ENCODE results near the gene FGF22.
"Not testable (repeated sequence)": the region's sequence is repeated elsewhere in the genome, so short reads cannot be mapped to it uniquely, and the experiment has no call there.

FGF22 gene

DNA sequence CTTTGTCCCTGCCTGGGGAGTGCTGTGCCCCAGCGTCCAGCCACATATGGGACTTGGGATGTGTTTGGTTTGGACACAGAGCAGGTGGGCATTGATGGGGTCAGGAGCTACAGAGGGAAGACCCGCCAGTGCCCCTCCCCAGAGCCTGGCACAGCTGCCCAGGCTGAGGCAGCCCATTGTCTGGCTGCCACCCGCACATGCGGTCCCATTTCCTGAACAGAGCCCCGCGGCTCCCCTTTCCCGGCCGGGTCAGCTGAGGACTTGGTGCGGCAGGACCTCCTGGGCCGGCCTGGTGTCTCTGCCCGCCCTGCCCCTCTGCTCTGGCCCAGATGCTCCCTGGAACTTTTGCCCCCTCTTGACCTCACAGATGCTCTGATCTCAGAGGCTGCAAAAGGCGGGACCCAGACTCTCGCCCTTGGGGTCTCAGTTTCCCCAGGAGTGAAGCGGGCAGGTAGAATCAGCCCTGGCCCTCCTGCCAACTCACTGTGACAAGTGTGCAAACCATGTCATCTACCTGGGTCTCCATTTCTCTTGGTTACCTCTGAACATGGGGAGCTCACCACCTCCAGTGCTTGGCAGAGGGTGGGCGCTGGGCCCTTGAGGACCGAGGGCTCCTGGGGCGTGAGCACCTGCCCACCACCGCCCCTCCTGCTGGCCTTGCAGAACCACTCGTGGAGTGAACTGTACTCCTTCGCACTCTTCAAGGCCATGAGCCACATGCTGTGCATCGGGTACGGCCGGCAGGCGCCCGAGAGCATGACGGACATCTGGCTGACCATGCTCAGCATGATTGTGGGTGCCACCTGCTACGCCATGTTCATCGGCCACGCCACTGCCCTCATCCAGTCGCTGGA lies 32.2 kb upstream of the FGF22 start:
- DNase-seq = no peak

GRCh38 chr19:608155-609003 lies 31.3 kb upstream of the FGF22 start:
- DNase-seq = no peak

GRCh38 chr19:609004-609346 lies 30.7 kb upstream of the FGF22 start:
- peak; percentile 59 for DNase-seq

- DNase-seq = no peak
These were observed 29.4 kb upstream of the FGF22 start for GRCh38 chr19:610071-610800.

GRCh38 chr19:610801-611480 lies 28.7 kb upstream of the FGF22 start:
- DNase-seq = no peak

- no peak for DNase-seq
These were observed 28.2 kb upstream of the FGF22 start for GRCh38 chr19:611481-611868.

DNA sequence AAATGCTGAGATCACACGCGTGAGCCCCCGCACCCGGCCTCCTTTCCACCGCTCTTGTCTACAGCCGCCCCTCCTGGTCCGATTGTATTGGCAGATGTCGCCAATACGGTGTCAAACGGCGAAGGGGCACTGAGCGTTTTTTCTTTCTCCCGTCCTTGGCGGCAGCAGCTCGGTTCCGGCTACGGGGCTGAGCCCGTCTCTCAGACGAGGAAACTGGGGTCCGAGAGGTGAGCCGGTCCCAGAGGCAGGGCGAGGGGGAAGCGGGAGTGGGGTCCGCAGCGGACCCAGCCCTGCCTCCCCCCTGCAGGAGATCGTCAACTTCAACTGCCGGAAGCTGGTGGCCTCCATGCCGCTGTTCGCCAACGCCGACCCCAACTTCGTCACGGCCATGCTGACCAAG lies 26.7 kb upstream of the FGF22 start:
- DNase-seq = no peak

- no peak for DNase-seq
These were observed 25.7 kb upstream of the FGF22 start for GRCh38 chr19:613732-614567.

- DNase-seq = peak; percentile 79
These were observed 24.1 kb upstream of the FGF22 start for GRCh38 chr19:615619-616018.

DNA sequence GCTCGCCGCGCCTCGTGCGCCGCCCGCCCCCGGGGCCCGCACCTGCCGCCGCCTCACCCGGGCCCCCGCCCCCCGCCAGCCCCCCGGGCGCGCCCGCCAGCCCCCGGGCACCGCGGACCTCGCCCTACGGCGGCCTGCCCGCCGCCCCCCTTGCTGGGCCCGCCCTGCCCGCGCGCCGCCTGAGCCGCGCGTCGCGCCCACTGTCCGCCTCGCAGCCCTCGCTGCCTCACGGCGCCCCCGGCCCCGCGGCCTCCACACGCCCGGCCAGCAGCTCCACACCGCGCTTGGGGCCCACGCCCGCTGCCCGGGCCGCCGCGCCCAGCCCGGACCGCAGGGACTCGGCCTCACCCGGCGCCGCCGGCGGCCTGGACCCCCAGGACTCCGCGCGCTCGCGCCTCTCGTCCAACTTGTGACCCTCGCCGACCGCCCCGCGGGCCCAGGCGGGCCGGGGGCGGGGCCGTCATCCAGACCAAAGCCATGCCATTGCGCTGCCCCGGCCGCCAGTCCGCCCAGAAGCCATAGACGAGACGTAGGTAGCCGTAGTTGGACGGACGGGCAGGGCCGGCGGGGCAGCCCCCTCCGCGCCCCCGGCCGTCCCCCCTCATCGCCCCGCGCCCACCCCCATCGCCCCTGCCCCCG lies 23.5 kb upstream of the FGF22 start:
- no peak for DNase-seq

GRCh38 chr19:616747-617526 lies 22.7 kb upstream of the FGF22 start:
- no peak for DNase-seq

GRCh38 chr19:617551-618246 lies 22.0 kb upstream of the FGF22 start:
- no peak for DNase-seq

DNA sequence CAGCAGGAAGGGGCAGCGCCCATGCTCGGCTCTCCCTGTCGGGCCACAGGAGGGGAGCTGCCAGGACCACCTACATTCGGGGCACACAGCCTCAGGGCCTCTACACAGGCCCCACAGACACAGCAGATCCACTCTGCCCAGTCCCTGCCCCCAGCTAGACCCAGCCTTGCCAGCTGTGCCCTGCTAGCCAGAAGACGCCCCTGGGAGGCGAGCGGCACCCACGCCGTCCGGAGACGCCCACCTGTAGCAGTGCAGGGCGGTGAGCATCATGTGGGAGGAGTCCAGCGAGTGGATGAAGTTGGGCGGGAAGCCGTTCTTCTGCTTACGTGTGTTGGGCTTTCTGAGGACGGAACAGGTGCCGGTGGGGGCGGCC lies 21.4 kb upstream of the FGF22 start:
- DNase-seq = no peak

DNA sequence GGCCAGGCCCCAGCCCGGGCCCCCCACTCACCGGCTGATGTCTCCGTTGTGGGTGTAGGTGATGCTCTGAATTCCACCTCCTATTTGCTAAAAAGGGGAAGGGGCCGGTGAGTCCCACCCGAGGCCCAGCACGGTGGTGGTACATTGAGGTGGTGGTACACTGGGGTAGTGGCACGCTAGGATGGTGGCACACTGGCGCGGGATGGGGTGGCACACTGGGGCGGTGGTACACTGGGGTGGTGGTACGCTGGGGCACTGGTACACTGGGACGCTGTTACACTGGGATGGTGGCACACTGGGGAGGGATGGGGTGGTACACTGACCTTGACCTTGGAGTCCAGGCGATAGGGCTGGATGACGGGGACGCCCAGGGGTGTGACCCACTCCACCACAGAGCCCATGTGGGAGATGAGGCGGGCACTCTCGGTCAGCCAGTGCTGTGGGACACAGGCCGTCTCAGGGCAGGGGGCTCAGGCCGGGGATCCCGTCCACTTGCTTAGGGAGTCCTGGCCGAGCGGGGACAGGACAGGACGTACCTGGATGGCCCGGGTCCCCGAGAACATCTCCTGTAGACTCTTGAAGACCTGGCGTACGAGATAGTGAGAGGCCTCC lies 20.9 kb upstream of the FGF22 start:
- no peak for DNase-seq

DNA sequence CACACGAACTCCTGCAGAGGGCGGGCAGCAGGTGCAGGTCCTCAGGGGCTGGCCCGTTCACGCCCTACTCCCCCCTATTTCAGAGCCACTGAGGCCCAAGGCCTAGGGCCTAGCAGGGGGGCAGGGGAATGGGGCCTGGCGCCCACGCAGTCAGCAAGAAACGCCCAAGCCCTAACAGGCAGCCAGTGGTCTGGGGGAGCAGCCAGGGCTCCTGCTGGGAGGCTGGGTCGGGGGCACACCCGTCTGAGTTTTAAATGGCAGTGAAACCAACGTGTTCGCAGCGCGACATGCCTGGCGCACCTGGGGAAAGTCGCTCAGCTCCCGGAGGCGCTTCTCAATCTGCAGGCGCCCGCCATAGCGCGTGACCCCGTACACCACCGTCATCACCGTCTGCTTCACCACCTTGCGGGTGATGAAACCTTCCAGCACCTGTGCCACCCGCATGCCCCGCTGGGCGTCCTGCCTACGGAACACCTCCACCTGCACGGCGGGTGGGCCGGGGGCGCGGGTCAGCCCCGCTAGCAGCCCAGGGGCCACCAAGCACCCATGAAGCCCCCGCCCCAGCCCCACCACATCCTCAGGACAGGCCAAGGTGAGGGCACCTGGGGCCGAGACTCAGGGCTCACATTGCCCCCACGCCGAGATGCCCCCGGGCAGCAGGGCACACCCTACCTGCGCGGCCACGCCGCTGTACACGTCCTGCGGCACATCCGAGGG lies 20.2 kb upstream of the FGF22 start:
- no peak for DNase-seq

GRCh38 chr19:620166-620862 lies 19.4 kb upstream of the FGF22 start:
- no peak for DNase-seq

DNA sequence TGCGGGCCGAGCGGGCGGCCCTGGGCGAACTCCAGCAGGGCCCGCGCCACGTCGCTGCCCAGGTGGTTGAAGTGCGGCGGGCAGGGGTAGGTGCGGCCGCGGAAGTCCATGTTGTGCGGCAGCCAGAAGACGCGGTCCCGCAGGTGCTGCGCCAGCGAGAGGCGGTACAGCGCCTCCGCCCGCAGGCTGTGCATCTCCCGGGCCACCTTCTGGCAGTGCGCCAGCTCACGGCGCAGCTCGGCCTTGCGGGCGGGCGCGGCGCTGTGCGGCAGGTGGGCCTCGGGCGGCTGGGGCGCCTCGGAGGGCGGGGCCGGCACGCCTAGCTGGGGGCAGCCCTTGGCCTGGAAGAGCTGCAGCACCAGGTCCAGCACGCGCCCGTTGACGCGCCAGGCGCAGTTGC lies 18.5 kb upstream of the FGF22 start:
- DNase-seq = not testable (repeated sequence)

DNA sequence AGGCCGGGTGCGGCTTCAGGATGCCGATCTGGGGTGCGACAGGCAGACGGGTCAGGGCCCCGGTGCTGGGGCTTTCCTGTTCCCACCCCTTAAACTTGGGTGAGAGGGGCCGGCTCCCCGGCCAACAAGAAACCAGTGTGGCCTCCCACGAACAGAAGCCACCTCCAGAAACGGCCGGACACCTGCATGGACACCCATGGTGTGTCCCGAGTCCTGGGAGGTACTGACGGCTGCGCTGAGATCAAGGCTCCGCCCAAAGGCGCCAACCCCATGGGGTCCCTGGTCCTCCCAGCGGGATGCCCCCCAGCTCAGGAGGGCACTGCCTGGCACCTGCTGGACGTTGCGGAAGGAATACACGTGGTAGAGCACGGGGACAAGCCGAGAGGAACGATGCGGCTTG lies 17.9 kb upstream of the FGF22 start:
- DNase-seq = no peak
